HG02943 (cell line): Measurements from ENCODE around the gene CHN2.

Source experiments
- ATAC-seq: cut with Tn5 transposase; IDR thresholded peaks from one replicate; pipeline ENCODE4 v1.9.1; 2021; ENCODE audit warnings: mild to moderate bottlenecking, low read depth, moderate library complexity; ENCODE audit not compliant: unreplicated experiment

CHN2 gene

DNA sequence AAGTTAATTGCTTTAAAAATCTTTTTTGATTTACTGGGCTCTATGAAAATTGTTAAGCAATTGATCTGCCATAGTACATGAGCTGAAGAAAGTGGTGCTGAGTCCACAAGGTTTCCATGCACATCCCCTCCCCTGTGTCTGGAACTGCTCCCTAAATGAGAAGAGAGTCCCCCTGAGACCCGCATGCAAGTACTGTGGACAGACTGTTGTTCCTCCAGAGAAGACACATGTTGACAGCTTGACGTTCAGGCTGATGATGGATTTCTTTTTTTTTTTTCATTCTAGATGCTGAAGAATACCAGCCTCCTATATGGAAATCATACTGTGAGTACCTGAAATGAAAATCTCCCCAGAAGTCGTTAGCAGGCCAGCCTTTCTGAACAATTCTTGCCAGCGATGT, 159.8 kb downstream of the CHN2 start:
- ATAC-seq, result no peak

DNA sequence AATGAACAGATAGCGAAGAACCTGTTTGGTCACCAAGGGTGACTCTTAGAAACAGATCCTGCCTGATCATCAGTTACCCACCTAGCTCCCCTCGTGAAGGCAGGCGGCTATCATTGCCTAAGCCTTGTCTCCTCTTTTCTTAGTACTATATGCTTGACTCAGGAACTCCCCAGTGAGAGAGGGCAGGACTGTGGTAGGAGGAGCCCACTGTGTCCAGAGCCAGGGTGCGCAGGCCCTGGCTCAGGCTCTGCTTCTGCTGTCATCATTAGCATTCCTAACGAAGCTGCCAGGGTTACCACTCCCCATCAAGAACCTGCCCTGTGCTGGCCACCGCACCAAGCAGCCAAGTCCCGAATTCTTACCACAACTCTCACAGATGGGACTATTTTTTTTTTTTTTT, 160.8 kb downstream of the CHN2 start:
- ATAC-seq, result no peak

DNA sequence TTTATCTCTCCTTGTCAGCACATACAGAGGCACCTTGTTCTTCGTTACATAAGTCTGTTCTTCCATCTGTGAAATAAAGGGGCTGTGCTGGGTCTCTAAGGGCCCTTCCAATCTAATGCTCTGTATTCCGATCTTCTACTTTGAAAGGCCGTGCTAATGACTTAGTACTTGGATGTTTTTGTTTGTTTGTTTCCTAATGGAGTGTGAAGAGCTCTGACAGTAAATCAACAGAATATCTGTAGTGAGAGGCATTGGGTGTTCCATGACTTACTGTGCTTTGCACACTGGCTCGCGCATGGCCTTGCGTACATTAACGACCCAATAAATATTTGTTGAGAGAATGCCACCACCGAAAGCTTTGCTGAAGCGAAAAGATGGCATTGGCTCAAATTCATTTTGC, 162.1 kb downstream of the CHN2 start:
- ATAC-seq, result no peak

DNA sequence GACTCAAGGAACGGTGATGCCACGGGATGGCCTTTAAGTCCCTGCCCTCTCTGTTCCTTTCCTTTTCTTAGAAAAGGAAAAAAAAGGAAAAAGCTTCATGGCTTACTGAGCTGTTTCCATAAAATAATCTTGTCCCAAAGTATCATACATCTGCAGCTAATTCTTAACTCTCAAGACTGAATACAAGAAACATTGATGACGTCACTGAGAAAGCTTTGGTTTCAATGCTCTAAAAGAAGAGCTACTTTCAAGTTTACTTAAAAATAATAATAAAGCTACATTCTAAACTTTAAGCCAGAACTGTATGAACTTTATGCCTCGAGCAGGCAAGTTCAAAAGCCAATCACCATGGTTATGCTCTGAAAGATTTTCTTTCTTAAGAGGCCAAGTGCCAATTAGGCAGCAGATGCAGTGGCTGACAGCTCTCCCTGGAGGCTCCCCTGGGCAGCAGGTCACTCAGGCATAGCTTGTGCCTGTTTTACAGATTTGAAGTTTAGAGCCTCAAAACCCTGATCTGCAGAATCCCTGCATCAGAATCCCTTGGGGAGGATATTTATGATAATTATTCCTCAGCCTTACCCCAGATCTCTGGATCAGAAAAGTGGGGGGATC, 165.0 kb downstream of the CHN2 start:
- ATAC-seq, result no peak

DNA sequence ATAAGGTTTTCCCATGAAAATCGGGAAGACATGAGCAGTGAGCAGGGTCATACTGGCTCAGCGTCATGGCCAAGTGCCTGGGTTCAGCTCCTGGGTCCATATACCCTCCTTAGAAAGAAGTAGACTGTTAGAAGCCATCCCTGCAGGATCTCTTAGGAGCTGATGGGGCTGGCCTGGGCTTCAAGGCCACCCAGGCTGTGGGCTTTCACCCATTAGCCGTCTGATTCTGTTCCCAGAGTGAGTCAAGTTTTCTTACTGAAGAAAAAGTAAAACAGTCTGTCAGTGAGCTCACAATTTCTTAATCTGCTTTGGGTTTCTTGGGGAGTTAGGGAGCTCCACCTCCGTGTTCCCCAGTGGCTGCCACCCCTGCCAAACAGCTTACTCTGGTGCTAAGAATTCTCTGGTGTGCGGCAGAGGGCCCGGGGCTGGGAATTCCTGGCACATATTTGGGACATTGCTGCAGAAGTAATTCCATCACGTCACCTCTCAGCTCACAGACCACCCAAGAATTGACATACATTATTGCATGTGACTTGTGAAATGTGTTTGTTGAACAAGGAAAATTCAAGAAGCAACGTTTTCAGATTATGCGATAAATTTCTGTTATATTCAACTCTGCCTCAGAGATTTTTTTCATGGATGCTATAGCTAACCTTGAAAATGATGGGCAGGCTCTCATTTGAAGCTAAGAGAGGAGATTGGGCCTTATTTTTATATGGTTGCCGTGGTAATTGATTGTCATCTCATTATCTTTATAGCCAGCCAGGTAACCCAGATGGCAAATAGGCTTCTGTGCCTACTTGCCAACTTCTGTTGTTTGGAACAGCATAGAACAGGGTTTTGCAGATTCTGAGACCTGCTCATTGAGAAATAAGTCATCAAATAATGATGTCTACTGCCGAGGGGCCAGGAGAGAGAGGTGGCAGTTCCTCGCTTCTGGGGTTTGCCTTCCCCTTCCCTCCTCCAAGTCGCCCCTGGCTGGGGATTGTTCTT, 166.4 kb downstream of the CHN2 start:
- no peak for ATAC-seq

DNA sequence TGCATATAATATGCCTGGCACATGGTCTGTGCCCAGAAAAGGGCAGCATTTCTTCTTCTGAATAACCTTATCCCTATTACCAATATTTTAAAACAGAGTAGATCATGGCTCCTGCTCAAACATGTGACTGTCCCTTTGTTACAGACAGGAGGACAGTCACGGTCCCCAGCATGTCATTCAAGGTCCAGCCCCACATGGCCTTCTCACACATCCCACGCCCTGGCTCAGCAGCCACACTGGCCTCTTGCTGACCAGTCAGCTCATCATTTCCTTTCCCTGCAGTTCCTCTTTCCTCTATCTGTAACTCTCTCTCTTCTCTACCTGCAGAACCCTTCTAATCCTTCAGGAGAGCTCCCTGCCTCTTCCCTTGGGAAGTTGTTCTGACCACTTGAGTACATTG, 167.8 kb downstream of the CHN2 start:
- no peak for ATAC-seq

DNA sequence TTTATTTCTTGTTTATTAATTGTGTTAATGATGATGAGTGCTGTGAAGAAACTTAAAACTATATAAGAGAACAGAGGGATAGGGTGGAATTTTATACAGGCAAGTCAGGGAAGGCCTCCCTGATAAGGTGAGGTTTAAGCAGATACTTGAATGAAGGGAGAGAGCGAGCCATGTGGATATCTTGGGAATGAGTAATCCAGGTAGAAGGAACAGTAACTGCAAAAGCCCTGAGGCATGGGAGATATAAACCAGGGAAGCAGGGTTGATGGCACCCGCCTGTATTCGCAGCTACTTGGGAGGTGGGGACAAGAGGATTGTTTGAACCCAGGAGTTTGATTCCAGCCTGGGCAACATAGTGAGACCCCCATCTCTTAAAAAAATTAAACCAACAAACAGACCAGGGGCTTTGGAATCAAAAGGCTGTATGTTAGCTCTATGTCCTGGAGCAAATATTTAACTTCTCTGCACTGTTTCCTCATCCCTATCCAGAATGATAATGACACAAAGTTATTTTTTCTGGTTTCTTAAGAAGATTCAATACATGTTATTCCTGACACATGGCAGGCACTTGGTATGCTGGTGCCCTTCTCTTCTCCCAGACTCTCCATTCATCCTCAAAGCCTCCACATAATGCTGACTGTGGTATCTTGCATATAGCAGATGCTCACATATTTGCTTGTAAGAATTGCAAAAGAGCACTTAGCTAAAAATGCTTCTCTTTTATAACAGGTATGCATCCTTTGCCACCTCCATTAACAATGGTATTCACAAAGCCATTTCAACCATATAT, 169.3 kb downstream of the CHN2 start:
- no peak for ATAC-seq

DNA sequence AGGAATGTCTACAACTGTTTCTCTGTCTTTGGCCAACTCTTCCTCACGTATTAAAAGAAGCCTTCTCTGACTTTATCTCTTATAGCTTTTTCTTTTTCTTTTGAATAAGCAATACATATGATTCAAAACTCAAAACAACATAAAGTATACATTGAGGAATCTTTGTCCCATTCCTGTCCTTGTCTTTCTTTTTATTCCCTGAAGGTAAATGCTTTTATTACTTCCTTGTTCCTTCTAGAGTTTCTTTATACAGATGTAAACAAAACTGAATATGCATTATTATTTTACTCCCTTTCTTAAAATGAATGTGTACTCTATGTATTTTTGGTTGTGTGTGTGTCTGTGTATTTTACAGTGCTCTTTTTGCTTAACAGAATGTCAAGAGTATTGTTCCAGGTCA, 170.1 kb downstream of the CHN2 start:
- no peak for ATAC-seq

DNA sequence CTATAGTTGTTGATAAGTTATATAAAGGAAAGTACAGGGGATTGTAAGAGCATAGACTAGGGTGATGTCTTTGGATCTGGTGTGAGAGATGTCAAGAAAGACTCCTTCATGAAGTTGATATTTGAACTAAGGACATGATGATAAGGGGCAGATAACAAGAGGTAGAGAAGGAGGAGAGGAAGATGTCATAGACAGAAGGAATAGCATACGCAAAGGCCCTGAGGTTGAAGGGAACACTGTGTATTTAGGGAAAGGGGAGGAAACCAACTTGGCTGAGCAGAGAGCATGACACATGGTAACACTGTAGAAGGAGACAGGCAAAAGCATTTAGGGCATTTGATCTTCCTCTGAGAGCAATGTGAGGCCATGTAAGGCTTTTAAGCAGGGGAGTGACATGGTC, 170.8 kb downstream of the CHN2 start:
- no peak for ATAC-seq

DNA sequence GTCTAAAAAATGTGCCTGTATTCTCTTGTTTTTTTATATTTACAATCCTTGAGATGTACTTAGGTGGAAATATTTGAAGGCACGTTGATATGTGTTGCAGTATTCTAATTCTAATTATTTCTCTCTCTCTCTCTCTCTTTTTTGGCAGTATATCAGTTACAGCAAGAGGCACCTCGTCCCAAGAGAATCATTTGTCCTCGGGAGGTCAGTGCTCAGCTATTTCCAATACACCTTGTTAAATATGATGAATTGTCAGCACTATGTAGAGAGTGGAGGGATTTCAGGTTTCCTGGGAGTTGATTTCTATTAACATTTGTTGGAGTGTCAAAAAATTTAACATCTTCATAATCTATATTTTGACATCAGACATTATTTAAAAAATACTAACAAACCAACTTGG, 173.2 kb downstream of the CHN2 start:
- no peak for ATAC-seq

DNA sequence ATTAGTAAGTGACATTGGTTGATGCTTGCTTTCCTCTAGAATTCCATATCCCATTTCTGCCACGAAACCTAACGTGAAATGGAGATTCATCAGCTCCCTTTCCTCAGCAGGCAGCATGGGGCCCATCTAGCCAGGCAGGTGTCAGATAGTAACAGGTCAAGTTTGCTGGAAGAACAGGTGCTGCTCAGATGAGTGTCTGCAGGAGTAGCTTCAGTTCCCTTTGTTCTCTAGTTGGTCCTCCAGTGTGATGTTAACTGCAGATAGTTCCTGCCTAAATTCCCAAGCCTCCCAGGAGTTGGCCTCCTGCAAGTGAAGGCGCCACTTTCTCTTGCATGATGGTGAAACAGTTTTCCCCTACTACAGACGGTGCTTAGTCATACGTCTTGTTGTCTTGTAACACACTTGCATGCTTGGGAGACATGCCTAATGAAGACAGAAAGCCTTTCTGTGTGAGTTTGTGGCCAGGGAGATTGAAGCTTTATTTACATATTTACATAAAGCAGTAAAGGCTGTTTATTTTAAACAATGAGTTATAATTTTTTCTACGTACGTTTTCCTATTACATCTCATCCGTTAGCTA, 175.4 kb downstream of the CHN2 start:
- no peak for ATAC-seq

DNA sequence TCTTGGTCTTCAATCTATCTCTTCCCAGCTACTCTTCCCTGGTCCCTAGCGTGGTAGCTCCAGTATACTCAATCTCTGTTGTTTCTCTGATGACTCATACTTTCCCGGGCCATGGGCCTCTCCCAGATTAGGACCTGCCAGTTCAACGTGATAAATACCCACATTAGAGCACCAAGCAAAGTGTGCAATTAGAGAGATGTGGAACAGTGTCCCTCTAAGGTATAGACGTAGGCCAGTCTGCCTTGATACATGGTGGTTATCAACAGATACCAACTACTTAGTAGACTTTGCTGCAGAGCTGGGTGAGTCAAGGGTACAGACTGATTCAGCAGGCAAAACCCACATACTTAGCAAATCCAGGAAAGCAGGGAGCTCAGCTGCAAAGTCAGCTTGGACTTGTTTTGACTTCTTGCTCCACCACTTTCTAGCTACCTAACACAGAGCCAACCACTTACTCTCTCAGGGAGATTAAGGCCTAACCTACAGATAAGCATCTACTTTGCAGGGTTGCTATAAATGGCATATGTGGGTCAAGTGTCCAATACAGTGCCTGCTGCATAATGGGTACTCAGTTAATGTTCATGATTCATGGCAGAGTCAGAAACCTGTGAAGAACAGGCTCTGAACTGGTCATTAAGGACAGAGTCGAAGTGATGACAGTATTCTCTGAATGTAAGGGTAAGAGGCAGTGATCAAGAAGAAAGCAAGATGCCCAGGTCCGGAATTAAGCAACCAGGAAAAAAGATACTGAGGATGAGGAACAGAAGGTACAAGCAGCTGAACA, 176.1 kb downstream of the CHN2 start:
- no peak for ATAC-seq

DNA sequence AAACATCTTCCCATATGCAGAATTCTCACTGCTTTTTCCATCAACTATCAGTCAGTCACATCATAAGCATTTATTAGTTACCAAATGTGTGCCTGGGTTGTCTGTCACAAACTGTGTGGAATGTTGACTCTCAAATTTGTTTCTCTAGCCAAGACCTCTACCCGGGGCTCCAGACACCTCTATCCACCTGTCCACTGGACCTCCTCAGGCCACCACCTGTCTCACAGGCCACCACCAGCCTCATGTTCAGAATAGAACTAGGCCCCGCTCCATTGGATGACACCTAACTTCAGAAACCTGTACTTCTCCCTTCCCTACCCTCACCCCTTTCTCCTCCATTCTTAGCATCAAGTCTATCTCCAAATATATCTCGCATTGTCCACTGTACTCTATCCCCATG, 176.9 kb downstream of the CHN2 start:
- ATAC-seq, result no peak

DNA sequence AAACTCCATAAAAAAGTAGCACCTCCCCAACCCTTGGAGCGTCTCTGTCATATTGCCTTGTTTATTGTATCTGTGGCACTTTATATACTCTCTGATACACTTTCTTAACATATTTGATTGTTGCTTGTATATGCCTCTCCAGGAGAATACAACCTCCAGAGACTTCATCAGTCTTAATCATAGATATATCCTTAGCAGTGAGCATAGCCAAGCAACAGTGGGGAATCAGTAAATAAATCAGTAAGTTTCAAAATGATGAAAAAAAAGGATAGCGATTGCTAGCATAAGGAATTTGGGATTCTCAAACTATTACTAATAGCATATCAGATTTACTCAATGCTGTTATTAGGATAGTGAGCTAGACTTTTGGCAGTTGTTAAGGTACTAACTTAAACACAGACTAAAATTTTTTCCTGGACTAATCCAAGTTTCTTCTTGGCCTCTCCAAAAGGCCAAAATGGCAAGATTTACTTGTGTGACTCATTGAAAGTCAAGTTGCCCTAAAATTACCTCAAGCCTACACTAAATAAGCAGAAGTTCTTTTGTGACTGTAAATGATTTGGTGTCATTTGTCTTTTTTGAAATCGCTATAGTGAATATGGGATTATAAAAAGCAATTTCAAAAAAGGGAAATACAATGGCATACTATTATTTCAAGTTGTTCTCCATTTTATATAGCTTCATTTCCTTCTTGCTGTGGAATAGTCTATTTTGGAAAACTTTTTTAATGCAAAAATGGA, 177.9 kb downstream of the CHN2 start:
- no peak for ATAC-seq

DNA sequence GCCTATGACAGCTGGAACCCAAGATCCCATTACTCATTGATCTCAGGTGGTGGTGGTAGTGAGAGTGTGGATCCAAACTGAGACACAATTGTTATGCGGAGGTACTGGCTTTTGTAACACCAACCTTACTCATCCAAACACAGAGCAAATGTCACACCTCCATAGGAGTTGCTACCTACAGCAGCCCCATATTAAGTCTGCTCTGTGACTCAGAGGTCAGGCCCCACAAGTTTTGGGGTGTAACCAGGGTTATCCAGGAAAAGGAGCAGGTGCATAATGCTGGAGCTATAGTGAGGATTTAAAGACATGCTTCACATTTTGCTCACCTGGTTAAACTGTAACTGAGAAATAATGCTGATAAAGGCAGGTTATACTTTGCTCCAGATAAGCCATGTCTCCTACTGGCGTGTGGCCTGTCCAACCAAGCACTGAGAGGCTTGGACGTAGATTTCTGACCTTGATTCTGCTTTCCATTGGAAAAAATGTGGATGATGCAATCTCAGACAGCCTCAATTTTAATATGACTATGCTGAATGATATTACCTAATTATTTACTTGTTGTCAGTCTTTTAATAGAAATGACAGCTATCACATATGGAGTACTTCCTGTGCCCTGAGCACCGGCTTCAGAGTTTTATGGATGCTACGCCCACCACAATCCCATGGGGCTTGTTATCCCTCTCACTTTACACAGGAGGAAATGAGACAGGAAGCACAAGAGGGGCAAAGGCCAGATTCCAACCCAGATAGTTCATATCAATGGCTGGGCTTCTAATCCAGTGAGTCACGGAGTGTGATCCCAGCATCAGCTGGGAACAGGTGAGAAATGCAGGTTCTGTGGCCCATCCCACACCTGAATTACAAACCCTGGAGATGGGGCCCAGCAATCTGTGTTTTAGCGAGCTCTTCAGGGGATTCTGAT, 181.3 kb downstream of the CHN2 start:
- no peak for ATAC-seq

DNA sequence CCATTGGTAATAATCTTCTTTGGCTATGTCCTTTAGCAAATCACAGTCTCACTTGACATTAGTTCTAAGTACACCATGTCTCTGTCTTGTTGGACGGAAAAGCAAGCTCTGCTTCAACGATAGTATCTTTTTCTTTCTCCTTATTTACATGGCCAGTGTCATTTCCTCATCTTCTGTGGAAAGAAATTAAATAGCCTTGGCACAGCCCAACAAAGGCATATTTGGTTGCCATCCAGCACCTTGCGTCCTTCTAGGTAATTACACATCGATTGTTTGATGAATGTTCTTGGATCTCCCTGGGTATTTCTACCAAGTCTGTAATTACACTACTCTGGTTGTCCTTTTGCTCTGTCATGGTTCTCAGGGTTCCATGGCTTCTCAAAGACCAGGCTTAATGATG, 183.1 kb downstream of the CHN2 start:
- no peak for ATAC-seq

DNA sequence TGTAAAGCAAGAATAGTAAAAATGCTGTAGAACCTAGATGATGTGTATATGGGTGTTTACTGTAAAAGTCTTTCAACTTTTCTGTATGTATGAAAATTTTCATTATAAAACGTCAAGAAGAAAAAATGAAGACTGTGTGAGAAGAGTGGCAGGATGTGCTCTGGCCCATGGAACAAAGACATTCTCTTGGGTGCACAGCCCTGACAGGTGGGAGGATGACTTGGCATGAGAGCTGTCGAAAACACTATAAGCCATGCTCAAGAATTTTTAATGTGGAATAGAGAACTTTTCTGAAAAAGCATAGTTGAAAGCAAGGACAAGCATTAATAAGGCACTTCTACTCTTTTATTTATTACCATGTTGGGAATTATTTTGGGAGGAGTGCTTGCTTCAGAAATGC, 185.0 kb downstream of the CHN2 start:
- ATAC-seq, result no peak
